ENCODE measurements around the gene LRPAP1.
"Not testable (repeated sequence)": the region's sequence is repeated elsewhere in the genome, so short reads cannot be mapped to it uniquely, and the experiment has no call there.

LRPAP1 gene

GRCh38 chr4:3518511-3518880 lies 13.7 kb downstream of the LRPAP1 start:
- no peak for DNase-seq (ENCODE audit: low spot score)

- no peak for DNase-seq (ENCODE audit: low spot score)
Observed at GRCh38 chr4:3517731-3518510, 14.3 kb downstream of the LRPAP1 start.

GRCh38 chr4:3516836-3517730 lies 15.1 kb downstream of the LRPAP1 start:
- DNase-seq (ENCODE audit: low spot score): no peak

GRCh38 chr4:3516061-3516835 lies 16.0 kb downstream of the LRPAP1 start:
- no peak for DNase-seq (ENCODE audit: low spot score)

- DNase-seq (ENCODE audit: low spot score): no peak
Observed at GRCh38 chr4:3515646-3516045, 16.6 kb downstream of the LRPAP1 start.

GRCh38 chr4:3514806-3515501 lies 17.3 kb downstream of the LRPAP1 start:
- no peak for DNase-seq (ENCODE audit: low spot score)

- DNase-seq (ENCODE audit: low spot score): no peak
Observed at GRCh38 chr4:3514221-3514780, 17.9 kb downstream of the LRPAP1 start.

- DNase-seq (ENCODE audit: low spot score): no peak
Observed at GRCh38 chr4:3513807-3514206, 18.4 kb downstream of the LRPAP1 start.

- DNase-seq (ENCODE audit: low spot score): no peak
Observed at GRCh38 chr4:3512719-3513118, 19.5 kb downstream of the LRPAP1 start.

- no peak for DNase-seq (ENCODE audit: low spot score)
Observed at GRCh38 chr4:3512279-3512678, 19.9 kb downstream of the LRPAP1 start.

- DNase-seq (ENCODE audit: low spot score): not testable (repeated sequence)
Observed at GRCh38 chr4:3511601-3512000, 20.6 kb downstream of the LRPAP1 start.

GRCh38 chr4:3511187-3511586 lies 21.0 kb downstream of the LRPAP1 start:
- DNase-seq (ENCODE audit: low spot score): no peak

- DNase-seq (ENCODE audit: low spot score): no peak
Observed at GRCh38 chr4:3510481-3510880, 21.7 kb downstream of the LRPAP1 start.

- DNase-seq (ENCODE audit: low spot score): no peak
Observed at GRCh38 chr4:3508542-3508941, 23.7 kb downstream of the LRPAP1 start.

GRCh38 chr4:3505231-3505630 lies 27.0 kb downstream of the LRPAP1 start:
- no peak for DNase-seq (ENCODE audit: low spot score)

- DNase-seq (ENCODE audit: low spot score): no peak
Observed at GRCh38 chr4:3502941-3503936, 29.0 kb downstream of the LRPAP1 start.

GRCh38 chr4:3501825-3502425 lies 30.3 kb downstream of the LRPAP1 start:
- DNase-seq (ENCODE audit: low spot score): no peak

GRCh38 chr4:3501126-3501824 lies 30.9 kb downstream of the LRPAP1 start:
- DNase-seq (ENCODE audit: low spot score): no peak

GRCh38 chr4:3500634-3501101 lies 31.6 kb downstream of the LRPAP1 start:
- DNase-seq (ENCODE audit: low spot score): no peak
